ENCODE data around the gene SMCO3.
"Not testable (repeated sequence)": the region's sequence is repeated elsewhere in the genome, so short reads cannot be mapped to it uniquely, and the experiment has no call there.

GRCh38 chr12:14759711-14760280 is 54.2 kb downstream of the SMCO3 start:
- TF ChIP-seq CTCF (IDR thresholded peaks at IDR 0.05; ENCODE audit: poor library complexity); EZH2 (IDR thresholded peaks at IDR 0.05; ENCODE audit: borderline replicate concordance); EZH2phosphoT487 (IDR thresholded peaks at IDR 0.05; ENCODE audit: low read depth, severe bottlenecking, unreplicated experiment): not testable (repeated sequence)
